Liver (tissue), 9 donors: ENCODE measurements around the gene HNF4A. TPM values are rescaled to one million over a fixed set of nuclear protein-coding genes. Genes with fewer than 3 reads are reported as not detected.

Experiments used
- DNase-seq: peaks from one replicate; pipeline ENCODE4 v3.0.0-alpha.2; 2017; ENCODE audit warnings: low spot score
- H3K27ac ChIP-seq, 2 donors: one replicate each; pipeline ENCODE4 v1.7.0; 2013; ENCODE audit warnings: inconsistent platforms in 2 of 2, low read length in 2 of 2, control low read depth in 1 of 2, low read depth in 1 of 2, mild to moderate bottlenecking in 1 of 2
- H3K27me3 ChIP-seq, 4 donors: one replicate each; pipeline versions ENCODE4 v1.6.1 to v1.7.0; 2013; ENCODE audit warnings: low read length in 3 of 4, inconsistent platforms in 1 of 4, mild to moderate bottlenecking in 1 of 4, moderate library complexity in 1 of 4; ENCODE audit not compliant: control insufficient read depth in 4 of 4, insufficient read depth in 4 of 4
- H3K36me3 ChIP-seq, 4 donors: one replicate each; pipeline versions ENCODE4 v1.6.1 to v1.7.0; 2013; ENCODE audit warnings: low read length in 3 of 4, mild to moderate bottlenecking in 3 of 4, low read depth in 1 of 4, moderate library complexity in 1 of 4; ENCODE audit not compliant: control insufficient read depth in 4 of 4, insufficient read depth in 3 of 4
- H3K4me1 ChIP-seq, 4 donors: one replicate each; pipeline versions ENCODE4 v1.6.1 to v1.7.0; 2013; ENCODE audit warnings: low read length in 3 of 4, mild to moderate bottlenecking in 3 of 4, moderate library complexity in 1 of 4; ENCODE audit not compliant: control insufficient read depth in 4 of 4, insufficient read depth in 4 of 4
- H3K4me3 ChIP-seq, 3 donors: one replicate each; pipeline versions ENCODE4 v1.6.1 to v1.7.0; 2013; ENCODE audit warnings: low read length in 3 of 3, control low read depth in 1 of 3, low read depth in 1 of 3, mild to moderate bottlenecking in 1 of 3
- H3K9ac ChIP-seq, 2 donors: one replicate each; pipeline ENCODE4 v1.7.0; 2013; ENCODE audit warnings: low read length in 2 of 2, mild to moderate bottlenecking in 2 of 2, moderate library complexity in 2 of 2, control low read depth in 1 of 2, low read depth in 1 of 2
- H3K9me3 ChIP-seq, 4 donors: one replicate each; pipeline versions ENCODE4 v1.6.1 to v1.7.0; 2013; ENCODE audit warnings: low read length in 3 of 4; ENCODE audit not compliant: control insufficient read depth in 4 of 4
- EGR1 ChIP-seq, 2 donors: IDR thresholded peaks; 2 replicates each; pipeline ENCODE4 v1.6.1; 2016 to 2018; ENCODE audit warnings: antibody characterized with exemption in 2 of 2, low read depth in 2 of 2
- FOXA2 ChIP-seq: IDR thresholded peaks from 2 replicates; pipeline ENCODE4 v1.6.1; 2016; ENCODE audit warnings: antibody characterized with exemption
- GABPA ChIP-seq, 2 donors: IDR thresholded peaks in 1 of 2; conservative IDR thresholded peaks in 1 of 2; 2 replicates each; pipeline ENCODE4 v1.6.1; 2016; ENCODE audit warnings: antibody characterized with exemption in 2 of 2, mild to moderate bottlenecking in 1 of 2, moderate library complexity in 1 of 2
- HNF4G ChIP-seq: IDR thresholded peaks from 2 replicates; pipeline ENCODE4 v1.6.1; 2016; ENCODE audit warnings: antibody characterized with exemption
- JUND ChIP-seq, 2 donors: IDR thresholded peaks; 2 replicates each; pipeline ENCODE4 v1.6.1; 2016; ENCODE audit warnings: antibody characterized with exemption in 2 of 2
- NR2F2 ChIP-seq: IDR thresholded peaks from 2 replicates; pipeline ENCODE4 v1.6.1; 2016; ENCODE audit warnings: antibody characterized with exemption
- RAD21 ChIP-seq, 2 donors: IDR thresholded peaks; 2 replicates each; pipeline ENCODE4 v1.6.1; 2016; ENCODE audit warnings: antibody characterized with exemption in 2 of 2, mild to moderate bottlenecking in 2 of 2
- REST ChIP-seq: IDR thresholded peaks from 2 replicates; pipeline ENCODE4 v1.6.1; 2016; ENCODE audit warnings: antibody characterized with exemption, mild to moderate bottlenecking
- RXRA ChIP-seq, 2 donors: IDR thresholded peaks; 2 replicates each; pipeline ENCODE4 v1.6.1; 2017 to 2018; ENCODE audit warnings: antibody characterized with exemption in 2 of 2, mild to moderate bottlenecking in 1 of 2
- SP1 ChIP-seq: IDR thresholded peaks from 2 replicates; pipeline ENCODE4 v1.6.1; 2018; ENCODE audit warnings: antibody characterized with exemption, mild to moderate bottlenecking
- YY1 ChIP-seq: IDR thresholded peaks from 2 replicates; pipeline ENCODE4 v1.6.1; 2016; ENCODE audit warnings: antibody characterized with exemption, mild to moderate bottlenecking
- WGBS: extraction: QIAGEN DNeasy Blood & Tissue Kit; methylation state at CpG from one replicate; pipeline ENCODE4 v1.1.7; 2013; 5-methylcytosine and 5-hydroxymethylcytosine counted together
- polyA plus RNA-seq, 2 donors: library from polyadenylated mRNA; stranded (reverse) in 1 of 2; unstranded in 1 of 2; fragments of 200-250 nt in 1 of 2; fragments of >200 nt in 1 of 2; fragmentation: Nextera tagmentation in 1 of 2; extraction: Ambion mirVana in 1 of 2; gene quantifications; one replicate each; pipeline versions ENCODE4 v1.2.1 to v1.2.3, GENCODE V29; 2013 to 2015
- total RNA-seq, 2 donors: library from RNA; depleted of rRNA; stranded (reverse); fragments of >200 nt; gene quantifications; one replicate each; pipeline ENCODE4 v1.2.3, GENCODE V29; 2014
- TF ChIP-seq, protein P1 (sequence below): IDR thresholded peaks from 2 replicates; pipeline ENCODE4 v1.6.1; 2016; ENCODE audit warnings: antibody characterized with exemption
- TF ChIP-seq, protein P2 (sequence below): IDR thresholded peaks from 2 replicates; pipeline ENCODE4 v1.6.1; 2016; ENCODE audit warnings: antibody characterized with exemption
- TF ChIP-seq, protein P3 (sequence below): fragments of 150-350 bp; IDR thresholded peaks from 2 replicates; pipeline ENCODE4 v1.5.1; 2017; ENCODE audit warnings: improper control_type of control experiment, low read depth, low read length; ENCODE audit not compliant: missing input control
- donor health status: healthy.
- donor health status: healthy.
- donor health status: healthy.
- donor health status: healthy.
- donor health status: healthy.

The HNF4A gene
- total and polyA plus RNA-seq, 4 donors, result 51.7 to 171 (median 86.0) TPM

- H3K9me3 ChIP-seq, result no peaks in the 10 kb centered on the region
- H3K9ac ChIP-seq, result no peak overlapping the region
- peaks cover 4 to 18% (median 10%) of the 10 kb centered on the region in 4 donors for H3K4me1 ChIP-seq
- no peak for TF ChIP-seq NR2F2
- TF ChIP-seq EGR1 (IDR thresholded peaks at IDR 0.05; ENCODE audit: low read depth in 2 of 2), result no peak
- TF ChIP-seq RXRA (IDR thresholded peaks at IDR 0.05), result no peak
- no peak for TF ChIP-seq SP1
- no peak for TF ChIP-seq REST
- no peak for TF ChIP-seq YY1
- TF ChIP-seq GABPA (IDR thresholded peaks at IDR 0.05 in 1 of 2, conservative IDR thresholded peaks at IDR 0.05 in 1 of 2), result no peak
- TF ChIP-seq, protein P1, sequence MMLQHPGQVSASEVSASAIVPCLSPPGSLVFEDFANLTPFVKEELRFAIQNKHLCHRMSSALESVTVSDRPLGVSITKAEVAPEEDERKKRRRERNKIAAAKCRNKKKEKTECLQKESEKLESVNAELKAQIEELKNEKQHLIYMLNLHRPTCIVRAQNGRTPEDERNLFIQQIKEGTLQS, result no peak
- TF ChIP-seq FOXA2, result no peak
- TF ChIP-seq, protein P2, sequence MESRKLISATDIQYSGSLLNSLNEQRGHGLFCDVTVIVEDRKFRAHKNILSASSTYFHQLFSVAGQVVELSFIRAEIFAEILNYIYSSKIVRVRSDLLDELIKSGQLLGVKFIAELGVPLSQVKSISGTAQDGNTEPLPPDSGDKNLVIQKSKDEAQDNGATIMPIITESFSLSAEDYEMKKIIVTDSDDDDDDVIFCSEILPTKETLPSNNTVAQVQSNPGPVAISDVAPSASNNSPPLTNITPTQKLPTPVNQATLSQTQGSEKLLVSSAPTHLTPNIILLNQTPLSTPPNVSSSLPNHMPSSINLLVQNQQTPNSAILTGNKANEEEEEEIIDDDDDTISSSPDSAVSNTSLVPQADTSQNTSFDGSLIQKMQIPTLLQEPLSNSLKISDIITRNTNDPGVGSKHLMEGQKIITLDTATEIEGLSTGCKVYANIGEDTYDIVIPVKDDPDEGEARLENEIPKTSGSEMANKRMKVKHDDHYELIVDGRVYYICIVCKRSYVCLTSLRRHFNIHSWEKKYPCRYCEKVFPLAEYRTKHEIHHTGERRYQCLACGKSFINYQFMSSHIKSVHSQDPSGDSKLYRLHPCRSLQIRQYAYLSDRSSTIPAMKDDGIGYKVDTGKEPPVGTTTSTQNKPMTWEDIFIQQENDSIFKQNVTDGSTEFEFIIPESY, result no peak
- no peak for TF ChIP-seq HNF4G
- TF ChIP-seq, protein P3, sequence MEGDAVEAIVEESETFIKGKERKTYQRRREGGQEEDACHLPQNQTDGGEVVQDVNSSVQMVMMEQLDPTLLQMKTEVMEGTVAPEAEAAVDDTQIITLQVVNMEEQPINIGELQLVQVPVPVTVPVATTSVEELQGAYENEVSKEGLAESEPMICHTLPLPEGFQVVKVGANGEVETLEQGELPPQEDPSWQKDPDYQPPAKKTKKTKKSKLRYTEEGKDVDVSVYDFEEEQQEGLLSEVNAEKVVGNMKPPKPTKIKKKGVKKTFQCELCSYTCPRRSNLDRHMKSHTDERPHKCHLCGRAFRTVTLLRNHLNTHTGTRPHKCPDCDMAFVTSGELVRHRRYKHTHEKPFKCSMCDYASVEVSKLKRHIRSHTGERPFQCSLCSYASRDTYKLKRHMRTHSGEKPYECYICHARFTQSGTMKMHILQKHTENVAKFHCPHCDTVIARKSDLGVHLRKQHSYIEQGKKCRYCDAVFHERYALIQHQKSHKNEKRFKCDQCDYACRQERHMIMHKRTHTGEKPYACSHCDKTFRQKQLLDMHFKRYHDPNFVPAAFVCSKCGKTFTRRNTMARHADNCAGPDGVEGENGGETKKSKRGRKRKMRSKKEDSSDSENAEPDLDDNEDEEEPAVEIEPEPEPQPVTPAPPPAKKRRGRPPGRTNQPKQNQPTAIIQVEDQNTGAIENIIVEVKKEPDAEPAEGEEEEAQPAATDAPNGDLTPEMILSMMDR, result no peak
- no peak for TF ChIP-seq RAD21 (IDR thresholded peaks at IDR 0.05)
- TF ChIP-seq JUND (IDR thresholded peaks at IDR 0.05), result no peak
- no peaks in the 10 kb centered on the region for H3K36me3 ChIP-seq
- no peak overlapping the region for H3K27ac ChIP-seq
- no peak overlapping the region for H3K4me3 ChIP-seq
- 92% methylated on average over 7 of the region's 7 CpGs for WGBS
- DNase-seq, result no peak
- no peaks in the 10 kb centered on the region for H3K27me3 ChIP-seq
Measured at GRCh38 chr20:44454306-44454963, 98.9 kb downstream of the HNF4A start.

DNA sequence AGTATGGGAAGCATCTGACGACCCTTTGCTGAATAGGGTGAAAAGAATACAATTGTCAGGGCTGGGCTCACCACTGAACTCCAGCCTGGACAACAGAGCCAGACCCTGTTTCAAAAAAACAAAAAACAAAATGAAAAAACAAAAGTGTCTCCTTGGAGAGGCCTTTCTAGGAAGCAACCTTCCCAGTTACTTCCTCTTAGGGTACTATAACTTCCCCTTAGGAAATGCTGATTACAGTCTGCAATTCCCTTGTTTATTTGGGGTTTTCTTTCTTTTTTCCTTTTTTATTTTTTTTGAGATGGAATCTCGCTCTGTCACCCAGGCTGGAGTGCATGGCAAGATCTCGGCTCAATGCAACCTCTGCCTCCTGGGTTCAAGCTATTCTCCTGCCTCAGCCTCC is 99.6 kb downstream of the HNF4A start:
- WGBS, result 64% methylated on average over 3 of the region's 3 CpGs

More for the DNA sequence above, 99.6 kb downstream of the HNF4A start:
- Histone ChIP-seq H3K4me3 (no peak overlapping the region), H3K36me3 (no peaks in the 10 kb centered on the region), H3K9me3 (no peaks in the 10 kb centered on the region), H3K9ac (no peak overlapping the region), H3K27ac (no peak overlapping the region), H3K27me3 (no peaks in the 10 kb centered on the region), H3K4me1 (peaks cover 4 to 18% (median 13%) of the 10 kb centered on the region in 4 donors)
- no peak for DNase-seq
- TF ChIP-seq EGR1 (IDR thresholded peaks at IDR 0.05; ENCODE audit: low read depth in 2 of 2) (no peak), YY1 (no peak)
- TF ChIP-seq, protein P2, result no peak
